GM10266 (cell line): Measurements from ENCODE around the gene SLC9A5.

Source experiments
- DNase-seq: peaks from one replicate; pipeline ENCODE4 v3.0.0; 2012; ENCODE audit errors: extremely low spot score
- CTCF ChIP-seq: IDR thresholded peaks from 2 replicates; pipeline ENCODE4 v1.5.1; 2012; ENCODE audit warnings: mild to moderate bottlenecking, low read depth; ENCODE audit not compliant: control insufficient read depth, insufficient read depth; ENCODE audit errors: missing control alignments

Gene SLC9A5

GRCh38 chr16:67248401-67249177 lies at the start of gene SLC9A5:
Gene SLC9A5, plus strand, starts transcription at chr16:67248979. Its CDS starts 36 bp downstream, at chr16:67249015.
- peak; percentile 77 for DNase-seq
- peak; percentile 43 for TF ChIP-seq CTCF

- TF ChIP-seq CTCF, result peak; percentile 36
- DNase-seq, result no peak
Measured at GRCh38 chr16:67199011-67199807, 49.6 kb upstream of the SLC9A5 start, which contains the start of gene ELMO3. Gene ELMO3, plus strand, starts transcription at chr16:67199131. Its CDS starts 196 bp downstream, at chr16:67199327.

GRCh38 chr16:67199808-67200198 lies 49.0 kb upstream of the SLC9A5 start:
- TF ChIP-seq CTCF, result no peak
- DNase-seq, result no peak

GRCh38 chr16:67200491-67200890 lies 48.3 kb upstream of the SLC9A5 start:
- no peak for DNase-seq
- no peak for TF ChIP-seq CTCF

GRCh38 chr16:67201411-67202345 lies 47.1 kb upstream of the SLC9A5 start:
- DNase-seq, result no peak
- TF ChIP-seq CTCF, result no peak

GRCh38 chr16:67202426-67202825 lies 46.4 kb upstream of the SLC9A5 start:
- DNase-seq, result no peak

More at GRCh38 chr16:67202426-67202825, 46.4 kb upstream of the SLC9A5 start:
- no peak for TF ChIP-seq CTCF
